Neutrophil (primary cell): Measurements from ENCODE around the gene EPS8.

Experiments
- H3K27ac ChIP-seq: fragments of 200-600 bp; sonication (generic); 2 replicates; pipeline ENCODE4 v1.5.1; 2016; ENCODE audit warnings: mild to moderate bottlenecking, moderate library complexity
- H3K27me3 ChIP-seq: fragments of 200-600 bp; sonication (generic); 2 replicates; pipeline ENCODE4 v1.6.0; 2016; ENCODE audit warnings: mild to moderate bottlenecking
- H3K36me3 ChIP-seq: fragments of 200-600 bp; sonication (generic); 2 replicates; pipeline ENCODE4 v1.5.1; 2017
- H3K4me1 ChIP-seq, 2 experiments: fragments of 200-600 bp in 1 of 2; sonication (generic) in 1 of 2; 1 replicate in 1 of 2; 2 replicates in 1 of 2; pipeline versions ENCODE4 v1.5.1 to v1.6.1; 2013 to 2016; ENCODE audit warnings: low read depth in 1 of 2, low read length in 1 of 2, mild to moderate bottlenecking in 1 of 2, moderate library complexity in 1 of 2; ENCODE audit not compliant: control insufficient read depth in 1 of 2, insufficient read depth in 1 of 2
- H3K4me3 ChIP-seq, 2 experiments: fragments of 200-600 bp in 1 of 2; sonication (generic) in 1 of 2; 1 replicate in 1 of 2; 2 replicates in 1 of 2; pipeline ENCODE4 v1.5.1; 2013 to 2016; ENCODE audit warnings: low read depth in 1 of 2, low read length in 1 of 2, mild to moderate bottlenecking in 1 of 2, moderate library complexity in 1 of 2
- H3K9me3 ChIP-seq: fragments of 200-600 bp; sonication (generic); 2 replicates; pipeline ENCODE4 v1.5.1; 2016
- TF ChIP-seq, protein P1 (sequence below): fragments of 200-600 bp; sonication (generic); IDR thresholded peaks from 2 replicates; pipeline ENCODE4 v1.5.1; 2016; ENCODE audit warnings: antibody characterized with exemption

Gene EPS8

DNA sequence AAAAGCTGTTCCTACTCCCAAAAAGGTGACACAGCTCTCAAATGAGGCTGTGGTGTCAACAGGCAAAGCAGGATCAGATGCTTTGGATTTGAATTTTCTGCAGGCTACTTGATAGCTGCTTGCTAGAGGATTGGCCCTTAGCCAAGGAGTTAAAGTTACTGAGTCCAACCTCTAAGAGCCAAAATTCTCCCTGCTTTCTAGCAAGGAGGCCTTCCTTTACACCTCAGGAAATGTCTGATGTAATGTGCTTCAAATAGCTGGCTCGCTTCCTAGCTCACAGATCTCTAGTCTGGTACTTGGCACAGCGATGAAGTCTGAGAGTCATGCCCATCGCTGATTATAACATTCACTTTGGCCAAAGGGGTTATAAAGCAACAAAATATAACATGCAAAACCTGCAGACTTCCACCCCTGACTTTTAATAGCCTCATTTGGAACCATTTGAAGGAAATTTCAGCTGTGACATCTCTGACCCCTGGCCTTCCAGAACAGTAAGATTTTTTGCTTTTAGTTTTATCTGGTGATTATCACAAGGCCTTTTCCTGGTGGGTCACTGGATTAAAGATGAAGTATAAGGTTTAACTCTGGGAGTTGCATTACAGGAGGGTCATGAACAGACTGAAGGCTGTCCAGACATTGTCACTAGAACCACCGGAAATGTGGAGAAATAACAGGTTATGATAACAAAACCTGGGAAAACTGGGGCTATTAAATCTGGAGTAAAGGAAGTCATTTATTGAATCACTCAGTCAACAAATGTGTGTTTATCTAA, 189.7 kb downstream of the EPS8 start:
- no peaks in the 10 kb centered on the region for H3K27me3 ChIP-seq
- H3K4me1 ChIP-seq = no peaks in the 10 kb centered on the region
- H3K36me3 ChIP-seq = no peaks in the 10 kb centered on the region
- TF ChIP-seq, protein P1, sequence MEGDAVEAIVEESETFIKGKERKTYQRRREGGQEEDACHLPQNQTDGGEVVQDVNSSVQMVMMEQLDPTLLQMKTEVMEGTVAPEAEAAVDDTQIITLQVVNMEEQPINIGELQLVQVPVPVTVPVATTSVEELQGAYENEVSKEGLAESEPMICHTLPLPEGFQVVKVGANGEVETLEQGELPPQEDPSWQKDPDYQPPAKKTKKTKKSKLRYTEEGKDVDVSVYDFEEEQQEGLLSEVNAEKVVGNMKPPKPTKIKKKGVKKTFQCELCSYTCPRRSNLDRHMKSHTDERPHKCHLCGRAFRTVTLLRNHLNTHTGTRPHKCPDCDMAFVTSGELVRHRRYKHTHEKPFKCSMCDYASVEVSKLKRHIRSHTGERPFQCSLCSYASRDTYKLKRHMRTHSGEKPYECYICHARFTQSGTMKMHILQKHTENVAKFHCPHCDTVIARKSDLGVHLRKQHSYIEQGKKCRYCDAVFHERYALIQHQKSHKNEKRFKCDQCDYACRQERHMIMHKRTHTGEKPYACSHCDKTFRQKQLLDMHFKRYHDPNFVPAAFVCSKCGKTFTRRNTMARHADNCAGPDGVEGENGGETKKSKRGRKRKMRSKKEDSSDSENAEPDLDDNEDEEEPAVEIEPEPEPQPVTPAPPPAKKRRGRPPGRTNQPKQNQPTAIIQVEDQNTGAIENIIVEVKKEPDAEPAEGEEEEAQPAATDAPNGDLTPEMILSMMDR = no peak
- H3K4me3 ChIP-seq = no peak overlapping the region
- H3K27ac ChIP-seq = no peak overlapping the region
- H3K9me3 ChIP-seq = no peaks in the 10 kb centered on the region

DNA sequence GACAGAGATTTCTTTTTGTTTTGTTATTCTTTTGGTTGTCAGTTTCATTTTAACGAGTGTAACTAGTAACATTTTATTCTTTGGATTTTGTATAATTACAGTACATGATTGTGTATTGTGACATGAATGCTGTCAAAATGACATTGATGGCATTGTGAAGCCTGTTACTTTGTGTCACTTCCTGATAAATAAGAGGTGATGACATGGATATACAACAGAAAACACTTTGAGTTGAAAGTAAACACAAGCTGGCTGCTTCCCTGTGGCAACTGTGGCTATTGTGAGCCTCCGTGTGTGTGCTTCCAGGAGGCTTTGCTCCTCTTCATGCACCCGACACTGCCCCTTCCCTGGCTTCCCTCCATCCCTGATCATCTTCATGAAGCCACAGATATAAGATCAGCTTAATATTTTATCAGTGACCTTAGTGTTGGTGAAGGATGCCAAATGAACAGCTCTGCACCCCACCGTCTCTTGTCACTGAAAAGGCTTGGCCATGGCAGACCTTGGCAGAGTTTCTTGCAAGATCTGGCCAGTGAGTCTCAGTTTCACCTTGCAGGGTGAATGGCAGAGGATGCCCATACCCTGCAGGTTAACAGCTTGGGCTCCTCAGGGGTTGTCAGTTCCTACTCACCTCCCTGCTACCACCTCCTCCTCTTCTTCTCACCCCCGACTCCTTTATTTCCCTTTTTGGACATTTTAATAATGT, 191.9 kb downstream of the EPS8 start:
- H3K27me3 ChIP-seq = no peaks in the 10 kb centered on the region
- TF ChIP-seq, protein P1 = no peak
- H3K4me3 ChIP-seq = no peak overlapping the region
- H3K27ac ChIP-seq = no peak overlapping the region
- no peaks in the 10 kb centered on the region for H3K36me3 ChIP-seq
- no peaks in the 10 kb centered on the region for H3K4me1 ChIP-seq
- H3K9me3 ChIP-seq = no peaks in the 10 kb centered on the region

- TF ChIP-seq, protein P1 = no peak
- no peaks in the 10 kb centered on the region for H3K4me1 ChIP-seq
- H3K27ac ChIP-seq = no peak overlapping the region
- no peak overlapping the region for H3K4me3 ChIP-seq
- H3K9me3 ChIP-seq = no peaks in the 10 kb centered on the region
- no peaks in the 10 kb centered on the region for H3K36me3 ChIP-seq
- no peaks in the 10 kb centered on the region for H3K27me3 ChIP-seq
Observed at GRCh38 chr12:15596174-15596573, 193.0 kb downstream of the EPS8 start.

DNA sequence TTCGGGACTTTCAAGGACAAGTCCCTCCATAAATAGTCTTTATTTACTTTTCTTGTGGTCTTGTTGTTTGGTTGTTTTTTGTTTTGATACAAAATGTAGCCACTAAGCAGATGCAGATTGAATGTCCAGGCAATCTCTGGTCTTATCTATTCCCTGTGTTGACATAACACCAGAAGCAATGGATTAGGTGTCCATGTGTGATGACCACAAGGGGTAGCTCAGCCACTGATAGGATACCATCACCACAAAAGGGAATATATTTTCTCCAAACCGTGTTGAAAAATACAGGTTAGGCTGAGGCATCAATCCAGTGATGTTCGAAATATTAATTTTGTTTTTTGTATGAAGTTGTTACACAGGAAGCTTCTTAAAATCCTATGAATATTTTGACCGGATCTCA, 196.3 kb downstream of the EPS8 start:
- H3K27me3 ChIP-seq = peaks cover 23% of the 10 kb centered on the region
- no peaks in the 10 kb centered on the region for H3K36me3 ChIP-seq
- H3K9me3 ChIP-seq = no peaks in the 10 kb centered on the region
- no peak overlapping the region for H3K4me3 ChIP-seq
- H3K4me1 ChIP-seq = peaks cover 0 to 6% of the 10 kb centered on the region in 2 experiments
- H3K27ac ChIP-seq = no peak overlapping the region
- TF ChIP-seq, protein P1 = no peak

- H3K27me3 ChIP-seq = peaks cover 25% of the 10 kb centered on the region
- no peaks in the 10 kb centered on the region for H3K9me3 ChIP-seq
- no peak overlapping the region for H3K27ac ChIP-seq
- H3K36me3 ChIP-seq = no peaks in the 10 kb centered on the region
- TF ChIP-seq, protein P1 = no peak
- H3K4me3 ChIP-seq = no peak overlapping the region
- H3K4me1 ChIP-seq = peaks cover 0 to 6% of the 10 kb centered on the region in 2 experiments
Observed at GRCh38 chr12:15591811-15592210, 197.4 kb downstream of the EPS8 start.
